Suppressor macrophage (primary cell): ENCODE measurements around the gene SLC12A4.
A peak's percentile ranks its signal among the peaks of the same experiment; 100 is the strongest.
"Not testable (repeated sequence)": the region's sequence is repeated elsewhere in the genome, so short reads cannot be mapped to it uniquely, and the experiment has no call there.

Experiments used
- DNase-seq, 4 experiments: peaks; one replicate each; pipeline ENCODE4 v3.0.0-alpha.2; 2020 to 2022

The SLC12A4 gene

GRCh38 chr16:67926181-67926750 lies 42.2 kb downstream of the SLC12A4 start:
- no peak for DNase-seq

- no peak for DNase-seq
Measured at GRCh38 chr16:67924140-67924906, 44.1 kb downstream of the SLC12A4 start.

GRCh38 chr16:67923414-67924116 lies 44.9 kb downstream of the SLC12A4 start:
- no peak for DNase-seq

GRCh38 chr16:67922740-67923139 lies 45.7 kb downstream of the SLC12A4 start:
- no peak for DNase-seq

- DNase-seq: no peak
Measured at GRCh38 chr16:67922221-67922620, 46.2 kb downstream of the SLC12A4 start.

GRCh38 chr16:67919622-67920221 lies 48.7 kb downstream of the SLC12A4 start:
- DNase-seq: no peak

- DNase-seq: peak; percentile 34 to 69 (median 50)
Measured at GRCh38 chr16:67917852-67918236, 50.6 kb downstream of the SLC12A4 start.

GRCh38 chr16:67917140-67917851 lies 51.1 kb downstream of the SLC12A4 start:
- DNase-seq: no peak

- no peak for DNase-seq
Measured at GRCh38 chr16:67915831-67916723, 52.4 kb downstream of the SLC12A4 start.

GRCh38 chr16:67915496-67915769 lies 53.0 kb downstream of the SLC12A4 start:
- not testable (repeated sequence) for DNase-seq

GRCh38 chr16:67914758-67915495 lies 53.5 kb downstream of the SLC12A4 start:
- no peak for DNase-seq

GRCh38 chr16:67910158-67910557 lies 58.3 kb downstream of the SLC12A4 start:
- DNase-seq: no peak

- DNase-seq: no peak
Measured at GRCh38 chr16:67909056-67909742, 59.2 kb downstream of the SLC12A4 start.

GRCh38 chr16:67907397-67908180 lies 60.8 kb downstream of the SLC12A4 start:
- no peak for DNase-seq

GRCh38 chr16:67902831-67903230 lies 65.6 kb downstream of the SLC12A4 start:
- no peak for DNase-seq

- no peak for DNase-seq
Measured at GRCh38 chr16:67901734-67902133, 66.7 kb downstream of the SLC12A4 start.

GRCh38 chr16:67897231-67897630 lies 71.2 kb downstream of the SLC12A4 start:
- no peak for DNase-seq

- DNase-seq: peak in 1 of 4 experiments; percentile 43
Measured at GRCh38 chr16:67893743-67894399, 74.6 kb downstream of the SLC12A4 start.
